Stimulated activated naive B cell treated with anti-CD40 and anti-IgM and Interleukin-4, amounts not matched to agents 10 μg/mL and 1 μg/mL and 100 μg/mL, for 72 hours (primary cell): Measurements from ENCODE around the gene PIH1D1.
"Not testable (repeated sequence)": the region's sequence is repeated elsewhere in the genome, so short reads cannot be mapped to it uniquely, and the experiment has no call there.

ENCODE experiments used
- ATAC-seq, 2 donors: fragments of 150-1000 bp; cut with Tn5 transposase; replicated peaks; 2 replicates each; pipeline ENCODE4 v1.10.0; 2021; ENCODE audit warnings: moderate library complexity in 1 of 2
- DNase-seq: peaks from one replicate; pipeline ENCODE4 v3.0.0; 2021
- H3K27ac Mint-ChIP-seq: one replicate; pipeline ENCODE4 v1.8.0; 2022; ENCODE audit warnings: mild to moderate bottlenecking, mixed read lengths
- H3K27me3 Mint-ChIP-seq, 2 donors: one replicate each; pipeline ENCODE4 v1.8.0; 2022; ENCODE audit warnings: mixed read lengths in 2 of 2
- H3K36me3 Mint-ChIP-seq, 2 donors: one replicate each; pipeline ENCODE4 v1.8.0; 2022; ENCODE audit warnings: mixed read lengths in 2 of 2, mild to moderate bottlenecking in 1 of 2
- H3K4me1 Mint-ChIP-seq, 2 donors: one replicate each; pipeline ENCODE4 v1.8.0; 2022; ENCODE audit warnings: mixed read lengths in 2 of 2, mild to moderate bottlenecking in 1 of 2
- H3K4me3 Mint-ChIP-seq, 2 donors: one replicate each; pipeline ENCODE4 v1.8.0; 2022; ENCODE audit warnings: mild to moderate bottlenecking in 2 of 2, mixed read lengths in 2 of 2, moderate library complexity in 1 of 2
- H3K9me3 Mint-ChIP-seq, 2 donors: one replicate each; pipeline ENCODE4 v1.8.0; 2022; ENCODE audit warnings: mixed read lengths in 2 of 2, mild to moderate bottlenecking in 1 of 2

The PIH1D1 gene

GRCh38 chr19:49473501-49473867 is 21.9 kb upstream of the PIH1D1 start:
- not testable (repeated sequence) for DNase-seq, ATAC-seq, H3K27me3 Mint-ChIP-seq, H3K9me3 Mint-ChIP-seq
- Mint-ChIP-seq H3K27ac (peak overlapping the region; percentile 98), H3K4me3 (peak overlapping the region; percentile 91 to 98), H3K36me3 (peaks cover 18 to 28% of the 10 kb centered on the region in 2 donors), H3K4me1 (peaks cover 46 to 67% of the 10 kb centered on the region in 2 donors)

GRCh38 chr19:49472936-49473335 is 21.3 kb upstream of the PIH1D1 start:
- ATAC-seq, result no peak
- H3K27me3 Mint-ChIP-seq, result no peaks in the 10 kb centered on the region
- H3K36me3 Mint-ChIP-seq, result peaks cover 20 to 29% of the 10 kb centered on the region in 2 donors
- no peaks in the 10 kb centered on the region for H3K9me3 Mint-ChIP-seq
- H3K4me1 Mint-ChIP-seq, result peaks cover 46 to 70% of the 10 kb centered on the region in 2 donors
- H3K27ac Mint-ChIP-seq, result peak overlapping the region; percentile 98
- H3K4me3 Mint-ChIP-seq, result peak overlapping the region; percentile 56 to 91
- no peak for DNase-seq

DNA sequence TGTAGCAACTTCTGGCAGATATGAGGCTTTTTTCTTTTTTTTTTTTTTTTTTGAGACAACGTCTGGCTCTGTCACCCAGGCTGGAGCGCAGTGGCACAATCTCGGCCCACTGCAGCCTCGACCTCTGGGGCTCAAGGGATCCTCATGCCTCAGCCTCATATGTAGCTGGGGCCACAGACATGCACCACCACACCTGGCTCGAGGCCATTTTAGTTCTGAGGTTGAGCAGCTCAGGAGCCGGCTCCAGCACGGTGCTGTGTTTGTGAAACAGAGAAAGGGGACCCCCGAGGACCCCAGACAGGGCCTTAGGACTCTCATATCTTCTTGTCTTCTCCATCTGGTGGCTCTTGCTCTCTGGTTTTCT is 19.0 kb upstream of the PIH1D1 start:
- H3K27ac Mint-ChIP-seq, result peak overlapping the region; percentile 95
- no peak for DNase-seq
- ATAC-seq, result peak; percentile 7 to 8
- no peaks in the 10 kb centered on the region for H3K27me3 Mint-ChIP-seq
- H3K4me1 Mint-ChIP-seq, result peaks cover 39 to 61% of the 10 kb centered on the region in 2 donors
- H3K36me3 Mint-ChIP-seq, result peaks cover 20 to 28% of the 10 kb centered on the region in 2 donors
- no peaks in the 10 kb centered on the region for H3K9me3 Mint-ChIP-seq
- H3K4me3 Mint-ChIP-seq, result peak overlapping the region in 1 of 2 donors; percentile 56

GRCh38 chr19:49469828-49470614 is 18.4 kb upstream of the PIH1D1 start:
- ATAC-seq (peak; percentile 79 to 84), DNase-seq (peak; percentile 91)
- peaks cover 25 to 28% of the 10 kb centered on the region in 2 donors for H3K36me3 Mint-ChIP-seq
- no peaks in the 10 kb centered on the region for H3K9me3 Mint-ChIP-seq
- no peaks in the 10 kb centered on the region for H3K27me3 Mint-ChIP-seq
- H3K4me1 Mint-ChIP-seq, result peaks cover 33 to 55% of the 10 kb centered on the region in 2 donors
- peak overlapping the region; percentile 95 for H3K27ac Mint-ChIP-seq
- peak overlapping the region; percentile 56 to 60 for H3K4me3 Mint-ChIP-seq

DNA sequence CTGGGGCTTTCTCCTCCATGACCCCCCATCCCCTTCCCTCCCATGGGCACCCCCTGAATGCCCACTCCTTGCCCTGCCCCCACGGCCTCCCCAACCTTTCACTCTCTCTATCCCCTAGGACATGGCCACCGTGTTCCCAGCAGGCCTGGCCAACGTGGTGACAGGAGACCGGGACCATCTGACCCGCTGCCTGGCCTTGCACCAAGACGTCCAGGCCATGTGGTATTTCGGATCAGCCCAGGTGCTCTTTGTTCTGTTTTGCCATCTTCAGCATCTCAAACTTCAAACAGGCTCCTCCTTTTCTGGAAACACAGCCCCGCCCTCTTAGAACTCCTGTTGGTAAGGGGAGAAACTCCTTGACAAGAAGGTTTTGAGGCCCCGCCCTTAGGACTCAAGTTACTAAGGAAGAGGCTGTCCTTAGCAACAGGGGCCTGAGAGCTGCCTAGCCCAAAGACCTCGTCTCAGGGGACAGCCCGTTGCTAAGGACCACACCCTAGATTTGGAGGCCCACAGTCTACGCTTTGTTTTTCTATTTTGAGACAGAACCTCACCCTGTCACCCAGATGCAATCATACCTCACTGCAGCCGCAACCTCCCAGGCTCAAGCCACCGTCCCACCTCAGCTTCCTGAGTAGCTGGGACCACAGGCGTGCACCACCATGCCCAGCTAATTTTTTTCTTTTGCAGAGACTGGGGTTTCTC is 17.3 kb upstream of the PIH1D1 start:
- DNase-seq (peak; percentile 87), ATAC-seq (peak; percentile 74)
- Mint-ChIP-seq H3K9me3 (no peaks in the 10 kb centered on the region), H3K27ac (peak overlapping the region; percentile 97), H3K27me3 (no peaks in the 10 kb centered on the region), H3K4me1 (peaks cover 28 to 48% of the 10 kb centered on the region in 2 donors), H3K36me3 (peaks cover 37 to 38% of the 10 kb centered on the region in 2 donors), H3K4me3 (peak overlapping the region; percentile 50 to 59)

DNA sequence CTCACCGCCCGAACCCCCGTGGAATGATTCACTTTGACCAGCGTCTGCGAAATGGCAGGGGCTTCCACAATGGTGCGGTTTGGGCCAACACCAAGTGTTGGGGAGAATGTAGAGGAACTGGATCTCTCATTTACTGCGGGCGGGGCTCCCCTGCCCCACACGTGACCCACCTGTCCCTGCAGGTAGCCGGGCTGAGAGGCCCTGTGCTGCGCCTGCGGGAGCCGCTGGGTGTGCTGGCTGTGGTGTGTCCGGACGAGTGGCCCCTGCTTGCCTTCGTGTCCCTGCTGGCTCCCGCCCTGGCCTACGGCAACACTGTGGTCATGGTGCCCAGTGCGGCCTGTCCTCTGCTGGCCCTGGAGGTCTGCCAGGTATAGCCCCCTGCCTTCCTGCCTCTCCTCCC is 16.6 kb upstream of the PIH1D1 start:
- Mint-ChIP-seq H3K36me3 (peaks cover 38 to 39% of the 10 kb centered on the region in 2 donors), H3K9me3 (no peaks in the 10 kb centered on the region), H3K4me1 (peaks cover 28 to 43% of the 10 kb centered on the region in 2 donors), H3K27me3 (no peaks in the 10 kb centered on the region), H3K27ac (no peak overlapping the region), H3K4me3 (no peak overlapping the region)
- DNase-seq (no peak), ATAC-seq (no peak)

GRCh38 chr19:49465371-49465770 is 13.8 kb upstream of the PIH1D1 start:
- ATAC-seq, result no peak

DNA sequence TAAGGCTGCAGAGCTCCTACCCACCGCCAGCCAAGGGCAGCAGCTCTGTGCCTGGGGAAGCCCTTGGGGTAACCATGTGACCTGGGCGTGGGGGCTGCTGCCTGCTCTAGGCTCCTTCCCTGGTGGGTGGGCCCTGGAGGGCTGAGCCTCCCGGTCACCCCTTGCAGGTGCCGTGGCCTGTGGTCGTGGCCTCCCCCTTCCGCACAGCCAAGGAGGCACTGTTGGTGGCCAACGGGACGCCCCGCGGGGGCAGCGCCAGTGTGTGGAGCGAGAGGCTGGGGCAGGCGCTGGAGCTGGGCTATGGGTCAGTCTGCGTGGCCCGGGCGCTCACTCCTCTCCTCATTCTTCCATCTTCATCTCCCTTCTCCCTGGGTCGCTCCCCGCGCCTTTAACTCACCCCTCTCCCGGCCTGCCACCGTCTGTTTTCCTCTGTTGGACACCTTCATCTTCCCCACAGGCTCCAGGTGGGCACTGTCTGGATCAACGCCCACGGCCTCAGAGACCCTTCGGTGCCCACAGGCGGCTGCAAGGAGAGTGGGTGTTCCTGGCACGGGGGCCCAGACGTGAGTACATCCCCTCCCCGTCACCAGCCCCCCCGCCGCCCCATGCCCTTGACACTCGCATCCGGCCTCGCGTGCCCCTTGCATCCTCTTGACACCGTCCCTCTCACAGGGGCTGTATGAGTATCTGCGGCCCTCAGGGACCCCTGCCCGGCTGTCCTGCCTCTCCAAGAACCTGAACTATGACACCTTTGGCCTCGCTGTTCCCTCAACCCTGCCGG is 12.5 kb upstream of the PIH1D1 start:
- DNase-seq (no peak), ATAC-seq (no peak)
- no peak overlapping the region for H3K4me3 Mint-ChIP-seq
- no peaks in the 10 kb centered on the region for H3K27me3 Mint-ChIP-seq
- no peaks in the 10 kb centered on the region for H3K9me3 Mint-ChIP-seq
- no peak overlapping the region for H3K27ac Mint-ChIP-seq
- peaks cover 48 to 51% of the 10 kb centered on the region in 2 donors for H3K36me3 Mint-ChIP-seq
- peaks cover 11 to 26% of the 10 kb centered on the region in 2 donors for H3K4me1 Mint-ChIP-seq

More at GRCh38 chr19:49465371-49465770, 13.8 kb upstream of the PIH1D1 start:
- peaks cover 47 to 48% of the 10 kb centered on the region in 2 donors for H3K36me3 Mint-ChIP-seq
- H3K9me3 Mint-ChIP-seq, result no peaks in the 10 kb centered on the region
- no peak overlapping the region for H3K4me3 Mint-ChIP-seq
- H3K27ac Mint-ChIP-seq, result peak overlapping the region; percentile 51
- H3K4me1 Mint-ChIP-seq, result peaks cover 18 to 26% of the 10 kb centered on the region in 2 donors
- H3K27me3 Mint-ChIP-seq, result no peaks in the 10 kb centered on the region
- DNase-seq, result no peak

GRCh38 chr19:49462492-49462891 is 10.9 kb upstream of the PIH1D1 start:
- ATAC-seq (no peak), DNase-seq (no peak)
- Mint-ChIP-seq H3K27me3 (no peaks in the 10 kb centered on the region), H3K4me1 (peaks cover 6 to 16% of the 10 kb centered on the region in 2 donors), H3K4me3 (no peak overlapping the region), H3K9me3 (no peaks in the 10 kb centered on the region), H3K27ac (peak overlapping the region; percentile 47), H3K36me3 (peaks cover 44 to 46% of the 10 kb centered on the region in 2 donors)

- H3K27ac Mint-ChIP-seq, result no peak overlapping the region
Measured at GRCh38 chr19:49461656-49462055, 10.0 kb upstream of the PIH1D1 start.

DNA sequence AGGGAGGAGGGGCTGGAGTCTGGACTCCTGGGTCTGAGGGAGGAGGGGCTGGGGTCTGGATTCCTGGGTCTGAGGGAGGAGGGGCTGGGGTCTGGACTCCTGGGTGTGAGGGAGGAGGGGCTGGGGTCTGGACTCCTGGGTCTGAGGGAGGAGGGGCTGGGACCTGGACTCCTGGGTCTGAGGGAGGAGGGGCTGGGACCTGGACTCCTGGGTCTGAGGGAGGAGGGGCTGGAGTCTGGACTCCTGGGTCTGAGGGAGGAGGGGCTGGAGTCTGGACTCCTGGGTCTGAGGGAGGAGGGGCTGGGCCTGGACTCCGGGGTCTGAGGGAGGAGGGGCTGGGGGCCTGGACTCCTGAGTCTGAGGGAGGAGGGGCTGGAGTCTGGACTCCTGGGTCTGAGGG is 9.5 kb upstream of the PIH1D1 start:
- H3K4me1 Mint-ChIP-seq, result peaks cover 6 to 25% of the 10 kb centered on the region in 2 donors
- H3K27ac Mint-ChIP-seq, DNase-seq, H3K9me3 Mint-ChIP-seq, H3K27me3 Mint-ChIP-seq, H3K4me3 Mint-ChIP-seq, ATAC-seq: not testable (repeated sequence)
- peaks cover 53 to 54% of the 10 kb centered on the region in 2 donors for H3K36me3 Mint-ChIP-seq

More at GRCh38 chr19:49461656-49462055, 10.0 kb upstream of the PIH1D1 start:
- no peak for DNase-seq
- ATAC-seq, result no peak
- Mint-ChIP-seq H3K4me1 (peaks cover 6 to 22% of the 10 kb centered on the region in 2 donors), H3K27me3 (no peaks in the 10 kb centered on the region), H3K36me3 (peaks cover 50% of the 10 kb centered on the region in 2 donors), H3K4me3 (no peak overlapping the region), H3K9me3 (no peaks in the 10 kb centered on the region)

DNA sequence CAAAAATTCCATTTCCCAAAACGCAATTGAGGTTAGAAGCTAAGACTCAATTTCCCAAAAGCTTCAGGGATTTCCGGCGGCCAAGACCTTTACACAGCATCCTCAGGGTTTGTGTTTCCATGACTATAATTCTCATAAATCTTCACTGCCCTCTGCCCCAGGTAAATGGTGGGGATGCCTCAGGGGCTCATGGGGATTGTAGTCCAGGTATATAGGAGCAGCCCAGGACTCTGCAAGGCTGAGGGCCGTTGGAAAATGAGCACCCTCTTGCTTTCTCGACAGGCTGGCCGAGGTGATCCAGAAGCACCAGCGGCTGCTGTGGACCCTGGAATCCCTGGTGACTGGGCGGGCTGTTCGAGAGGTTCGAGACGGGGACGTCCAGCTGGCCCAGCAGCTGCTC is 7.8 kb upstream of the PIH1D1 start:
- Mint-ChIP-seq H3K4me1 (peaks cover 5 to 31% of the 10 kb centered on the region in 2 donors), H3K4me3 (no peak overlapping the region), H3K36me3 (peaks cover 40 to 45% of the 10 kb centered on the region in 2 donors), H3K27me3 (no peaks in the 10 kb centered on the region), H3K9me3 (no peaks in the 10 kb centered on the region), H3K27ac (no peak overlapping the region)
- ATAC-seq (no peak), DNase-seq (no peak)

DNA sequence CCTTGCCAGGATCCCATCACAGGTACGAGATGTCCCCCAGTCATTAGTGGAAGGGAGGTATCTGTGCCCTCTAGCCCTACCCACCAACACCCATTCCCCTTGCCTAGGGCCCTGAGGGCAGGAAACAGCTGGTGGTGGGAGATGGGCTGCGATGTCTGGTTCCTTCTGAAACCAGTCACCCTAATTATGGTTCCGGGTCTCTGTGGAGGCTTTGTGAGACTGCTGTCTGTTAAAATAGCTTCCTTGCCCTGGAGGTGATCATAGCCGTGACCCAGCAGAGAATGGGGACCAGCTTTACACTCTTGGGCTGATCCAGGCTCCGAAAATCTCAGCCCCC is 6.9 kb upstream of the PIH1D1 start:
- H3K4me3 Mint-ChIP-seq, result no peak overlapping the region
- H3K4me1 Mint-ChIP-seq, result peaks cover 10 to 36% of the 10 kb centered on the region in 2 donors
- peaks cover 35 to 41% of the 10 kb centered on the region in 2 donors for H3K36me3 Mint-ChIP-seq
- no peaks in the 10 kb centered on the region for H3K9me3 Mint-ChIP-seq
- no peak for DNase-seq
- no peak overlapping the region for H3K27ac Mint-ChIP-seq
- no peaks in the 10 kb centered on the region for H3K27me3 Mint-ChIP-seq
- ATAC-seq, result no peak

DNA sequence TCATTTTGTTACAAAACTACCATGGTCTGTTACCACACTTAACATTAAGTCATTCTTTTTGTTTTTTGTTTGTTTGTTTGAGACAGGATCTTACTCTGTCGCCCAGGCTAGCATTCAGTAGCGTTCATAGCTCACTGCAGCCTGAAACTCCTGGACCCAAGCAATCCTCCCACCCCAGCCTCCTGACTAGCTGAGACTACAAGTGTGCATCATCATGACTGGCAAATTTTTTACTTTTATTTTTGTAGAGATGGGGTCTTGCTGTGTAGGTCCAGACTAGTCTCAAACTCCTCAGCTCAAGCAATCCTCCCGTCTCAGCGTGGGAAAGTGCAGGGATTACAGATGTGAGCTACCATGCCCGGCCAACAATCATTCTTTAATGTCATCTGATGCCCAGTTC is 4.7 kb upstream of the PIH1D1 start:
- Mint-ChIP-seq H3K27ac (peak overlapping the region; percentile 25), H3K36me3 (peaks cover 33 to 42% of the 10 kb centered on the region in 2 donors), H3K4me3 (no peak overlapping the region), H3K27me3 (no peaks in the 10 kb centered on the region), H3K4me1 (peaks cover 15 to 52% of the 10 kb centered on the region in 2 donors), H3K9me3 (no peaks in the 10 kb centered on the region)
- DNase-seq (no peak), ATAC-seq (no peak)
